IMR-90 (cell line): Measurements from ENCODE around the gene KIF5C. TPM values are rescaled to one million over a fixed set of nuclear protein-coding genes. Genes with fewer than 3 reads are reported as not detected.

Experiments used
- ATAC-seq: fragments of 200-7000 bp; cut with Tn5 transposase; 2 replicates; pipeline ENCODE4 v1.9.1; 2020; ENCODE audit warnings: low read depth, mild to moderate bottlenecking, moderate library complexity
- BruUV-seq: library from RNA; stranded (reverse); fragments of 400-500 nt; replicated peaks from 2 replicates; lab custom pipeline; 2021; lab: Mats Ljungman, UMichigan
- CTCF ChIA-PET: fragments of 300-600 bp; formaldehyde crosslinking; extraction: SDS; loops from one replicate; lab custom pipeline; 2021; ENCODE audit warnings: antibody characterized with exemption; lab: Yijun Ruan, JAX
- POLR2A ChIA-PET: fragments of 300-600 bp; sonication (Branson Sonifier 250); formaldehyde crosslinking; loops from one replicate; lab custom pipeline; 2022; ENCODE audit warnings: antibody characterized with exemption; ENCODE audit not compliant: unreplicated experiment; lab: Charles Lee
- DNase-seq: peaks from one replicate; pipeline ENCODE4 v3.0.0; 2013
- H2AFZ ChIP-seq: replicated peaks from 2 replicates; pipeline ENCODE3; 2013; ENCODE audit warnings: low read length, mild to moderate bottlenecking; ENCODE audit not compliant: poor library complexity
- H2AK5ac ChIP-seq: 2 replicates; pipeline ENCODE4 v1.6.1; 2013; ENCODE audit warnings: low read depth, low read length, inconsistent platforms
- H2AK9ac ChIP-seq: replicated peaks from 2 replicates; pipeline ENCODE3; 2013; ENCODE audit warnings: mild to moderate bottlenecking, low read depth, low read length, moderate library complexity; ENCODE audit not compliant: poor library complexity
- H2BK120ac ChIP-seq: 2 replicates; pipeline ENCODE4 v1.6.1; 2013; ENCODE audit warnings: low read depth, low read length, inconsistent platforms
- H2BK15ac ChIP-seq: 3 replicates; pipeline ENCODE4 v1.6.1; 2013; ENCODE audit warnings: low read depth, low read length, inconsistent platforms
- H2BK20ac ChIP-seq: 2 replicates; pipeline ENCODE4 v1.6.1; 2013; ENCODE audit warnings: low read depth, mild to moderate bottlenecking, inconsistent platforms, low read length, moderate library complexity
- H2BK5ac ChIP-seq: 2 replicates; pipeline ENCODE4 v1.6.1; 2013; ENCODE audit warnings: mild to moderate bottlenecking, low read depth, low read length, inconsistent platforms; ENCODE audit not compliant: poor library complexity, severe bottlenecking
- H3K14ac ChIP-seq: replicated peaks from 2 replicates; pipeline ENCODE4 v1.6.1; 2013; ENCODE audit warnings: low read depth, low read length, inconsistent platforms
- H3K18ac ChIP-seq: 2 replicates; pipeline ENCODE4 v1.6.1; 2013; ENCODE audit warnings: low read depth, low read length, control low read depth
- H3K23ac ChIP-seq: 2 replicates; pipeline ENCODE4 v1.6.1; 2013; ENCODE audit warnings: low read depth, low read length, inconsistent platforms
- H3K27ac ChIP-seq: 2 replicates; pipeline ENCODE4 v1.5.1; 2013; ENCODE audit warnings: mild to moderate bottlenecking, control low read depth, low read length; ENCODE audit not compliant: insufficient read depth
- H3K27me3 ChIP-seq: 2 replicates; pipeline ENCODE4 v1.6.1; 2013; ENCODE audit warnings: low read length; ENCODE audit not compliant: control insufficient read depth, insufficient read depth
- H3K36me3 ChIP-seq: 2 replicates; pipeline ENCODE4 v1.6.1; 2013; ENCODE audit warnings: low read length, mixed read lengths; ENCODE audit not compliant: control insufficient read depth, insufficient read depth
- H3K4ac ChIP-seq: 2 replicates; pipeline ENCODE4 v1.6.1; 2013; ENCODE audit warnings: low read depth, low read length, inconsistent platforms
- H3K4me1 ChIP-seq: 2 replicates; pipeline ENCODE4 v1.6.1; 2013; ENCODE audit warnings: low read length, mixed read lengths; ENCODE audit not compliant: control insufficient read depth, insufficient read depth
- H3K4me2 ChIP-seq: 2 replicates; pipeline ENCODE4 v1.6.1; 2013; ENCODE audit warnings: low read depth, mild to moderate bottlenecking, control low read depth, low read length, moderate library complexity
- H3K4me3 ChIP-seq: 2 replicates; pipeline ENCODE4 v1.5.1; 2013; ENCODE audit warnings: low read depth, mild to moderate bottlenecking, control low read depth, low read length, moderate library complexity; ENCODE audit not compliant: insufficient read depth
- H3K56ac ChIP-seq: 2 replicates; pipeline ENCODE4 v1.6.1; 2013; ENCODE audit warnings: low read length, inconsistent platforms; ENCODE audit not compliant: insufficient read depth; ENCODE audit errors: extremely low read depth
- H3K79me1 ChIP-seq, 2 experiments: 2 replicates each; pipeline ENCODE4 v1.6.1; 2013; ENCODE audit warnings: low read length in 2 of 2, inconsistent platforms in 1 of 2, low read depth in 1 of 2
- H3K9ac ChIP-seq: 2 replicates; pipeline ENCODE4 v1.6.1; 2013; ENCODE audit warnings: low read depth, low read length, control low read depth
- H3K9me1 ChIP-seq: 2 replicates; pipeline ENCODE4 v1.6.1; 2013; ENCODE audit warnings: low read length, inconsistent platforms; ENCODE audit not compliant: insufficient read depth
- H3K9me3 ChIP-seq: 2 replicates; pipeline ENCODE4 v1.6.1; 2013; ENCODE audit warnings: low read length; ENCODE audit not compliant: control insufficient read depth, insufficient read depth
- H4K20me1 ChIP-seq: 2 replicates; pipeline ENCODE4 v1.6.1; 2013; ENCODE audit warnings: low read length, inconsistent platforms; ENCODE audit not compliant: insufficient read depth
- H4K5ac ChIP-seq: 2 replicates; pipeline ENCODE4 v1.6.1; 2013; ENCODE audit warnings: mild to moderate bottlenecking, low read depth, low read length, control low read depth
- H4K8ac ChIP-seq, 2 experiments: 2 replicates each; pipeline ENCODE4 v1.6.1; 2013; ENCODE audit warnings: low read depth in 2 of 2, low read length in 2 of 2, control low read depth in 1 of 2, inconsistent platforms in 1 of 2
- H4K91ac ChIP-seq: 2 replicates; pipeline ENCODE4 v1.6.1; 2013; ENCODE audit warnings: low read depth, low read length, inconsistent platforms; ENCODE audit not compliant: insufficient read depth
- BHLHE40 ChIP-seq: fragments of 150-350 bp; IDR thresholded peaks from 2 replicates; pipeline ENCODE4 v1.6.1; 2016; ENCODE audit warnings: mild to moderate bottlenecking, low read depth, low read length
- WGBS, 2 experiments: methylation state at CpG; one replicate each; pipeline versions ENCODE4 v1.1.5 to v1.1.7; 2013; ENCODE audit warnings: missing lambda C conversion rate in 2 of 2; ENCODE audit not compliant: insufficient read length in 1 of 2; ENCODE audit errors: extremely low coverage in 2 of 2; 5-methylcytosine and 5-hydroxymethylcytosine counted together
- dilution Hi-C: fragments of 300-500 bp; cut with HindIII; formaldehyde crosslinking; loops from one replicate; pipeline ENCODE4 v1.14.3; 2018; ENCODE audit warnings: low sequenced_read_pairs; ENCODE audit not compliant: unreplicated experiment
- in situ Hi-C: fragments of 300-500 bp; cut with MboI; formaldehyde crosslinking; loops from 3 replicates; pipeline ENCODE4 v1.14.3; 2019; ENCODE audit warnings: low sequenced_read_pairs, inconsistent platforms, mixed read lengths
- intact Hi-C: fragments of 100-400 bp; cut with micrococcal nuclease; formaldehyde crosslinking; loops from 2 replicates; pipeline ENCODE4 v1.10.0; 2022
- polyA plus RNA-seq, 3 experiments: library from polyadenylated mRNA; depleted of rRNA; stranded (reverse); fragments of >200 nt; gene quantifications; 2 replicates each; pipeline ENCODE4 v1.2.3, GENCODE V29; 2012; ENCODE audit warnings: low replicate concordance in 1 of 3
- total RNA-seq: library from RNA; depleted of rRNA; stranded (reverse); fragments of >200 nt; gene quantifications from 2 replicates; pipeline ENCODE4 v1.2.3, GENCODE V29; 2012

KIF5C gene
- total and polyA plus RNA-seq, 2 of the 4 experiments (the other 2 are of a cell fraction): 0.10 to 0.18 TPM

- intact Hi-C loops (no loop called here), dilution Hi-C loops (no loop called here), in situ Hi-C loops (no loop called here)
- Histone ChIP-seq H4K20me1 (no peaks in the 10 kb centered on the region), H4K91ac (no peak overlapping the region), H2AK9ac (no peak overlapping the region), H4K5ac (no peak overlapping the region), H4K8ac (no peak overlapping the region), H3K9ac (no peak overlapping the region), H3K14ac (no peak overlapping the region), H3K9me3 (no peaks in the 10 kb centered on the region), H3K27me3 (peaks cover 14% of the 10 kb centered on the region), H2BK120ac (no peak overlapping the region), H3K4me1 (no peaks in the 10 kb centered on the region), H2BK20ac (no peak overlapping the region), H3K4me3 (no peak overlapping the region; the same call in 1 of the 2 replicates), H2BK5ac (no peak overlapping the region), H3K56ac (no peak overlapping the region), H3K9me1 (no peaks in the 10 kb centered on the region), H3K23ac (no peak overlapping the region), H3K4ac (no peak overlapping the region), H3K79me1 (no peaks in the 10 kb centered on the region), H3K4me2 (peak overlapping the region; percentile 43), H3K18ac (no peak overlapping the region), H2AK5ac (no peak overlapping the region), H2BK15ac (no peak overlapping the region), H3K36me3 (no peaks in the 10 kb centered on the region), H2AFZ (no peak overlapping the region), H3K27ac (no peak overlapping the region)
- no peak for DNase-seq
- ATAC-seq: no peak
- BruUV-seq: no TSS peak
- POLR2A ChIA-PET: no interaction called here
- no CpG with 5 or more reads among the region's 19 CpGs for WGBS, 2 experiments
- CTCF ChIA-PET: interaction anchor here (0.6 kb wide), 1 partner anchor 13 kb away, joined by 4 read pairs; no protein-coding TSS in a partner anchor
- TF ChIP-seq BHLHE40: no peak
These were observed 12.4 kb downstream of the KIF5C start for GRCh38 chr2:148887350-148888002.
